Heart right ventricle (tissue), 16 donors: ENCODE results near the gene UPK2. TPM values are rescaled to one million over a fixed set of nuclear protein-coding genes. Genes with fewer than 3 reads are reported as not detected.

Experiments
- ATAC-seq, 8 donors: fragments of 200-7000 bp; cut with Tn5 transposase; one replicate each; pipeline ENCODE4 v1.9.1; 2020; ENCODE audit warnings: mild to moderate bottlenecking in 8 of 8, moderate library complexity in 8 of 8, moderate number of reproducible peaks in 1 of 8
- DNase-seq, 2 donors: peaks; one replicate each; pipeline ENCODE4 v3.0.0-alpha.2; 2020
- H3K27ac ChIP-seq, 10 donors: fragments of 200-600 bp; sonication (generic) in 2 of 10; one replicate each; pipeline versions ENCODE4 v1.5.0 to v1.8.0; 2020 to 2022; ENCODE audit warnings: mild to moderate bottlenecking in 3 of 10
- H3K27me3 ChIP-seq, 7 donors: fragments of 200-600 bp; one replicate each; pipeline ENCODE4 v1.8.0; 2021 to 2022; ENCODE audit warnings: mild to moderate bottlenecking in 2 of 7
- H3K36me3 ChIP-seq, 9 donors: fragments of 200-600 bp; sonication (generic) in 1 of 9; one replicate each; pipeline versions ENCODE4 v1.5.0 to v1.8.0; 2020 to 2022; ENCODE audit warnings: mild to moderate bottlenecking in 2 of 9
- H3K4me1 ChIP-seq, 9 donors: fragments of 200-600 bp; sonication (generic) in 1 of 9; one replicate each; pipeline versions ENCODE4 v1.5.0 to v1.8.0; 2020 to 2022; ENCODE audit warnings: mild to moderate bottlenecking in 4 of 9
- H3K4me3 ChIP-seq, 10 donors: fragments of 200-600 bp; sonication (generic) in 2 of 10; one replicate each; pipeline versions ENCODE4 v1.5.0 to v1.8.0; 2020 to 2022; ENCODE audit warnings: mild to moderate bottlenecking in 7 of 10, moderate library complexity in 2 of 10
- H3K9me3 ChIP-seq, 11 donors: fragments of 200-600 bp in 10 of 11; sonication (generic) in 2 of 11; one replicate each; pipeline versions ENCODE4 v1.5.0 to v1.8.0; 2013 to 2022; ENCODE audit warnings: mild to moderate bottlenecking in 2 of 11, control low read depth in 1 of 11, moderate library complexity in 1 of 11
- CTCF ChIP-seq, 9 donors: fragments of 200-600 bp; sonication (generic) in 2 of 9; IDR thresholded peaks; one replicate each; pipeline versions ENCODE4 v1.5.0 to v1.8.0; 2021 to 2022; ENCODE audit warnings: antibody characterized with exemption in 9 of 9, mild to moderate bottlenecking in 5 of 9, moderate library complexity in 1 of 9
- WGBS, 2 donors: extraction: QIAGEN DNeasy Blood & Tissue Kit; methylation state at CpG; one replicate each; pipeline ENCODE4 v1.1.7; 2013; ENCODE audit warnings: inconsistent platforms in 1 of 2; 5-methylcytosine and 5-hydroxymethylcytosine counted together
- intact Hi-C, 10 donors: fragments of 100-400 bp; cut with DNase I; formaldehyde crosslinking; loops; one replicate each; pipeline versions ENCODE4 v1.11.1 to v1.14.2; 2022
- polyA plus RNA-seq, 2 donors: library from polyadenylated mRNA; stranded (reverse); fragments of 200-250 nt; gene quantifications; one replicate each; pipeline ENCODE4 v1.2.3, GENCODE V29; 2013
- total RNA-seq, 10 donors: library from RNA; stranded (reverse); fragmentation: NEBNext Ultra II Directional in 3 of 10; extraction: Animal tissue kit (Norgen Biotek cat#: 25700) in 3 of 10; gene quantifications; one replicate each; pipeline versions ENCODE4 v1.2.1 to v1.2.4, GENCODE V29; 2021 to 2023
- donor health status: Arrhythmogenic right ventricular cardiomyopathy.
- donor health status: ischemic (EF 13 %, LVEDD 7.1; RV severe dilation, severe dysfunction).
- donor health status: healthy with polysubstance abuse.
- donor health status: DM: no; HTN: yes; CAD: no.
- donor health status: DM: no; HTN: no; CAD: no.
- donor health status: ischemic (EF 25% LVEDD 6.9; RV normal size, moderate dysfunction).
- donor health status: ischemic (EF 25% LVEDD 5.7; RV mildly dilated, moderate dysfunction).
- donor health status: healthy.
- donor health status: DM: yes; HTN: yes; CAD: no.
- donor health status: Ischemic cardiomyopathy.
- donor health status: ischemic (EF 35%, LVEDD 5.7; RV mildly dilated, moderate dysfunction).
- donor health status: nonischemic (EF 11% LVEDD 7.7; RV severe dilation, severe dysfunction).
- donor health status: DM: yes; HTN: yes; CAD: no.
- donor health status: PGD.
- donor health status: ischemic (EF 29% LVEDD 5.4; RV normal size, mild dysfunction).
- donor health status: nonischemic (EF 23%, LVEDD 6.1; RV moderate dilation, normal function).

UPK2 gene
- total and polyA plus RNA-seq, 12 donors, result 0.04 TPM; not detected in 11

- DNase-seq (no peak), ATAC-seq (no peak)
- H3K9me3 ChIP-seq, result no peaks in the 10 kb centered on the region
- intact Hi-C loops, result loop anchor here in 7 of 10 donors (2.0 to 10.0 kb wide), 9 partner anchors 49 to 293 kb away; no protein-coding TSS in a partner anchor
- 88% methylated on average over 11 of the region's 11 CpGs for WGBS, 2 donors
- H3K36me3 ChIP-seq, result no peaks in the 10 kb centered on the region
- peaks cover 0 to 13% (median 4%) of the 10 kb centered on the region in 7 donors for H3K27me3 ChIP-seq
- H3K27ac ChIP-seq, result no peak overlapping the region
- TF ChIP-seq CTCF (IDR thresholded peaks at IDR 0.05), result no peak
- no peak overlapping the region for H3K4me3 ChIP-seq
- H3K4me1 ChIP-seq, result peaks cover 0 to 5% (median 0%) of the 10 kb centered on the region in 9 donors
These were observed 1.5 kb downstream of the UPK2 start for GRCh38 chr11:118957549-118957948.

- H3K4me3 ChIP-seq, result no peak overlapping the region
- H3K9me3 ChIP-seq, result no peaks in the 10 kb centered on the region
- peaks cover 0 to 13% (median 2%) of the 10 kb centered on the region in 7 donors for H3K27me3 ChIP-seq
- no peak for TF ChIP-seq CTCF (IDR thresholded peaks at IDR 0.05)
- ATAC-seq (no peak), DNase-seq (no peak)
- H3K36me3 ChIP-seq, result no peaks in the 10 kb centered on the region
- H3K4me1 ChIP-seq, result peaks cover 0 to 5% (median 0%) of the 10 kb centered on the region in 9 donors
- intact Hi-C loops, result loop anchor here in 8 of 10 donors (2.0 to 10.0 kb wide), 9 partner anchors 49 to 293 kb away; no protein-coding TSS in a partner anchor
- H3K27ac ChIP-seq, result no peak overlapping the region
- 95% methylated on average over 8 of the region's 8 CpGs for WGBS, 2 donors
These were observed 1.9 kb downstream of the UPK2 start for GRCh38 chr11:118957968-118958367.

GRCh38 chr11:118958577-118958976 is 2.5 kb downstream of the UPK2 start:
- H3K36me3 ChIP-seq, result no peaks in the 10 kb centered on the region
- no peaks in the 10 kb centered on the region for H3K9me3 ChIP-seq
- peaks cover 0 to 5% (median 0%) of the 10 kb centered on the region in 9 donors for H3K4me1 ChIP-seq
- no peak for DNase-seq
- no peak for TF ChIP-seq CTCF (IDR thresholded peaks at IDR 0.05)
- H3K27ac ChIP-seq, result no peak overlapping the region
- WGBS, 2 donors, result 79 to 82% methylated on average over 2 of the region's 2 CpGs
- peaks cover 0 to 13% (median 0%) of the 10 kb centered on the region in 7 donors for H3K27me3 ChIP-seq
- ATAC-seq, result no peak
- intact Hi-C loops, result loop anchor here in 7 of 10 donors (2.0 to 10.0 kb wide), 7 partner anchors 51 to 294 kb away; no protein-coding TSS in a partner anchor
- no peak overlapping the region for H3K4me3 ChIP-seq

DNA sequence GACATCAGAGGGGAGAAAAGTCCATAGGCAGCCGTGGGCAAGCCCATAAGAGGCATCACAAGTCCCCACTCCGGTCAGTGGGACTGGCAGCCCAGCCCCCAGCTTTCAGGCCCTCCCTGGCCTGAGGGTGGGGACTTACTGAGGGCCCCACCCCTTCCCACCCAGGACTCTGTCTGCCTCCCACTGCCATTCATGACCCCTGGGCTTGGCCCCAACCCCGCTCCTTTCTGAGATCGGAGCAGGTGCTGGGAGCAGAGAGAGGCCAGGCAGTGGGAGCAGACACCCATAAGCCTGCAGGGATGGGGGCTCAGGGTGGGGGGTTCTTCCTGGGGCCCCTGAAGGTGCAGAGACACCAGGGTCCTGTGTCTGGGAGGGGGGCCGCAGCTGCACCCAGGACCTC is 5.1 kb downstream of the UPK2 start:
- intact Hi-C loops, result no loop called here
- H3K4me1 ChIP-seq, result peaks cover 0 to 5% (median 0%) of the 10 kb centered on the region in 9 donors
- no peak overlapping the region for H3K27ac ChIP-seq
- no peak overlapping the region for H3K4me3 ChIP-seq
- H3K9me3 ChIP-seq, result no peaks in the 10 kb centered on the region
- ATAC-seq, result no peak
- no peak for DNase-seq
- no peaks in the 10 kb centered on the region for H3K36me3 ChIP-seq
- 83 to 91% methylated on average over 5 of the region's 5 CpGs for WGBS, 2 donors
- H3K27me3 ChIP-seq, result peaks cover 0 to 4% (median 0%) of the 10 kb centered on the region in 7 donors
- no peak for TF ChIP-seq CTCF (IDR thresholded peaks at IDR 0.05)
